Natural killer cell treated with Interleukin-12 subunit alpha and Interleukin-12 subunit beta and Interleukin-15 and Interleukin-18, amount 100 ng/mL, for 72 hours (primary cell): ENCODE measurements around the gene EML1. TPM values are rescaled to one million over a fixed set of nuclear protein-coding genes. Genes with fewer than 3 reads are reported as not detected.

Experiments
- ATAC-seq, 2 donors: fragments of 150-1000 bp; cut with Tn5 transposase in 1 of 2; sonication (Bioruptor Pico), chemical (Tn5 transposase) in 1 of 2; 2 replicates each; pipeline ENCODE4 v1.10.0; 2021
- DNase-seq: peaks from one replicate; pipeline ENCODE4 v3.0.0; 2022; ENCODE audit warnings: low spot score
- H3K27ac Mint-ChIP-seq, 2 donors: 1 replicate in 1 of 2; 2 replicates in 1 of 2; pipeline ENCODE4 v1.8.0; 2022; ENCODE audit warnings: mixed read lengths in 2 of 2, mild to moderate bottlenecking in 1 of 2, moderate library complexity in 1 of 2
- H3K27me3 Mint-ChIP-seq, 2 donors: 1 replicate in 1 of 2; 2 replicates in 1 of 2; pipeline ENCODE4 v1.8.0; 2022; ENCODE audit warnings: mixed read lengths in 2 of 2
- H3K36me3 Mint-ChIP-seq: one replicate; pipeline ENCODE4 v1.8.0; 2022; ENCODE audit warnings: mixed read lengths
- H3K4me1 Mint-ChIP-seq, 2 donors: 1 replicate in 1 of 2; 2 replicates in 1 of 2; pipeline ENCODE4 v1.8.0; 2022; ENCODE audit warnings: low read depth in 2 of 2, mixed read lengths in 2 of 2, mild to moderate bottlenecking in 1 of 2
- H3K4me3 Mint-ChIP-seq: one replicate; pipeline ENCODE4 v1.8.0; 2022; ENCODE audit warnings: mixed read lengths
- H3K9me3 Mint-ChIP-seq: 2 replicates; pipeline ENCODE4 v1.8.0; 2022; ENCODE audit warnings: mixed read lengths
- total RNA-seq, 2 donors: library from RNA; stranded (reverse); gene quantifications; one replicate each; pipeline ENCODE4 v1.2.3, GENCODE V29; 2022

Gene EML1
- total RNA-seq, 2 donors from 2014 or later = 1.4 TPM; not detected in 1

- no peaks in the 10 kb centered on the region for H3K9me3 Mint-ChIP-seq
- DNase-seq (no peak), ATAC-seq (no peak)
- H3K4me1 Mint-ChIP-seq = peaks cover 10 to 13% of the 10 kb centered on the region in 2 donors
- H3K4me3 Mint-ChIP-seq = no peak overlapping the region
- peaks cover 8% of the 10 kb centered on the region for H3K36me3 Mint-ChIP-seq
- H3K27ac Mint-ChIP-seq = no peak overlapping the region
- H3K27me3 Mint-ChIP-seq = no peaks in the 10 kb centered on the region
These were observed 182.0 kb downstream of the EML1 start for GRCh38 chr14:99975190-99975589.

GRCh38 chr14:99976021-99976420, 182.8 kb downstream of the EML1 start:
- ATAC-seq = no peak
- Mint-ChIP-seq H3K27ac (no peak overlapping the region), H3K4me3 (no peak overlapping the region), H3K36me3 (peaks cover 8% of the 10 kb centered on the region), H3K4me1 (peaks cover 10 to 13% of the 10 kb centered on the region in 2 donors), H3K27me3 (no peaks in the 10 kb centered on the region), H3K9me3 (no peaks in the 10 kb centered on the region)
- DNase-seq = no peak

GRCh38 chr14:99976681-99977080, 183.5 kb downstream of the EML1 start:
- peaks cover 11 to 14% of the 10 kb centered on the region in 2 donors for H3K4me1 Mint-ChIP-seq
- no peaks in the 10 kb centered on the region for H3K27me3 Mint-ChIP-seq
- no peak overlapping the region for H3K27ac Mint-ChIP-seq
- DNase-seq (no peak), ATAC-seq (no peak)
- peaks cover 8% of the 10 kb centered on the region for H3K36me3 Mint-ChIP-seq
- H3K9me3 Mint-ChIP-seq = no peaks in the 10 kb centered on the region
- no peak overlapping the region for H3K4me3 Mint-ChIP-seq

- Mint-ChIP-seq H3K27me3 (no peaks in the 10 kb centered on the region), H3K36me3 (no peaks in the 10 kb centered on the region), H3K9me3 (no peaks in the 10 kb centered on the region), H3K4me1 (peaks cover 3 to 11% of the 10 kb centered on the region in 2 donors), H3K27ac (no peak overlapping the region), H3K4me3 (no peak overlapping the region)
- DNase-seq (no peak), ATAC-seq (no peak)
These were observed 187.1 kb downstream of the EML1 start for GRCh38 chr14:99980299-99980698.

GRCh38 chr14:99981806-99982205, 188.6 kb downstream of the EML1 start:
- DNase-seq (no peak), ATAC-seq (no peak)
- no peaks in the 10 kb centered on the region for H3K27me3 Mint-ChIP-seq
- no peaks in the 10 kb centered on the region for H3K9me3 Mint-ChIP-seq
- peaks cover 3 to 11% of the 10 kb centered on the region in 2 donors for H3K4me1 Mint-ChIP-seq
- peak overlapping the region; percentile 12 for H3K4me3 Mint-ChIP-seq
- H3K27ac Mint-ChIP-seq = no peak overlapping the region
- H3K36me3 Mint-ChIP-seq = no peaks in the 10 kb centered on the region

- DNase-seq (peak; percentile 87), ATAC-seq (peak; percentile 80 to 88)
- Mint-ChIP-seq H3K36me3 (no peaks in the 10 kb centered on the region), H3K27me3 (no peaks in the 10 kb centered on the region), H3K4me3 (no peak overlapping the region), H3K4me1 (peaks cover 3 to 11% of the 10 kb centered on the region in 2 donors), H3K9me3 (no peaks in the 10 kb centered on the region), H3K27ac (peak overlapping the region in 1 of 2 donors; percentile 74)
These were observed 189.5 kb downstream of the EML1 start for GRCh38 chr14:99982537-99983250.

- Mint-ChIP-seq H3K4me1 (peaks cover 3 to 11% of the 10 kb centered on the region in 2 donors), H3K36me3 (no peaks in the 10 kb centered on the region), H3K9me3 (no peaks in the 10 kb centered on the region), H3K4me3 (no peak overlapping the region), H3K27me3 (no peaks in the 10 kb centered on the region), H3K27ac (peak overlapping the region in 1 of 2 donors; percentile 74)
- DNase-seq (no peak), ATAC-seq (no peak)
These were observed 190.2 kb downstream of the EML1 start for GRCh38 chr14:99983251-99984015.

- ATAC-seq (no peak), DNase-seq (no peak)
- Mint-ChIP-seq H3K36me3 (no peaks in the 10 kb centered on the region), H3K9me3 (no peaks in the 10 kb centered on the region), H3K27ac (peak overlapping the region in 1 of 2 donors; percentile 74), H3K27me3 (no peaks in the 10 kb centered on the region), H3K4me1 (peaks cover 3 to 11% of the 10 kb centered on the region in 2 donors), H3K4me3 (no peak overlapping the region)
These were observed 190.8 kb downstream of the EML1 start for GRCh38 chr14:99984036-99984435.

- DNase-seq (no peak), ATAC-seq (no peak)
- Mint-ChIP-seq H3K9me3 (no peaks in the 10 kb centered on the region), H3K27me3 (no peaks in the 10 kb centered on the region), H3K36me3 (no peaks in the 10 kb centered on the region), H3K4me3 (no peak overlapping the region), H3K27ac (no peak overlapping the region), H3K4me1 (peaks cover 3 to 11% of the 10 kb centered on the region in 2 donors)
These were observed 193.2 kb downstream of the EML1 start for GRCh38 chr14:99986396-99986795.

GRCh38 chr14:99989032-99989431, 195.8 kb downstream of the EML1 start:
- H3K27me3 Mint-ChIP-seq = no peaks in the 10 kb centered on the region
- no peaks in the 10 kb centered on the region for H3K36me3 Mint-ChIP-seq
- no peak overlapping the region for H3K4me3 Mint-ChIP-seq
- H3K9me3 Mint-ChIP-seq = no peaks in the 10 kb centered on the region
- ATAC-seq (no peak), DNase-seq (no peak)
- no peak overlapping the region for H3K27ac Mint-ChIP-seq
- H3K4me1 Mint-ChIP-seq = peaks cover 0 to 5% of the 10 kb centered on the region in 2 donors

GRCh38 chr14:99990268-99991170, 197.3 kb downstream of the EML1 start:
- Mint-ChIP-seq H3K4me3 (no peak overlapping the region), H3K9me3 (no peaks in the 10 kb centered on the region), H3K27ac (no peak overlapping the region), H3K4me1 (peaks cover 2 to 5% of the 10 kb centered on the region in 2 donors), H3K27me3 (peaks cover 3% of the 10 kb centered on the region in 2 donors), H3K36me3 (no peaks in the 10 kb centered on the region)
- no peak for ATAC-seq
- no peak for DNase-seq

GRCh38 chr14:99991331-99991730, 198.1 kb downstream of the EML1 start:
- H3K27me3 Mint-ChIP-seq = peaks cover 3 to 5% of the 10 kb centered on the region in 2 donors
- no peak overlapping the region for H3K4me3 Mint-ChIP-seq
- ATAC-seq = no peak
- H3K4me1 Mint-ChIP-seq = peaks cover 7 to 8% of the 10 kb centered on the region in 2 donors
- H3K27ac Mint-ChIP-seq = no peak overlapping the region
- no peak for DNase-seq
- no peaks in the 10 kb centered on the region for H3K9me3 Mint-ChIP-seq
- no peaks in the 10 kb centered on the region for H3K36me3 Mint-ChIP-seq
